KOPT-K1 (cell line): ENCODE measurements around the gene ARHGEF4.

ENCODE experiments used
- H3K27ac ChIP-seq: fragments of 200-600 bp; sonication (generic); 2 replicates; pipeline ENCODE4 v1.5.1; 2016; ENCODE audit warnings: antibody characterized with exemption, mild to moderate bottlenecking, low read depth, low read length; ENCODE audit not compliant: poor library complexity, severe bottlenecking
- H3K36me3 ChIP-seq: fragments of 200-600 bp; sonication (generic); 2 replicates; pipeline ENCODE4 v1.5.1; 2017; ENCODE audit warnings: antibody characterized with exemption, mild to moderate bottlenecking, low read length, moderate library complexity; ENCODE audit not compliant: insufficient read depth
- H3K9me3 ChIP-seq: fragments of 200-600 bp; sonication (generic); 2 replicates; pipeline ENCODE4 v1.5.1; 2017; ENCODE audit warnings: antibody characterized with exemption, low read length, mild to moderate bottlenecking; ENCODE audit not compliant: insufficient read depth, poor library complexity, severe bottlenecking

The ARHGEF4 gene

GRCh38 chr2:131044075-131044756 is 207.5 kb downstream of the ARHGEF4 start:
- Histone ChIP-seq H3K9me3 (no peaks in the 10 kb centered on the region), H3K36me3 (peaks cover 33% of the 10 kb centered on the region), H3K27ac (no peak overlapping the region)

DNA sequence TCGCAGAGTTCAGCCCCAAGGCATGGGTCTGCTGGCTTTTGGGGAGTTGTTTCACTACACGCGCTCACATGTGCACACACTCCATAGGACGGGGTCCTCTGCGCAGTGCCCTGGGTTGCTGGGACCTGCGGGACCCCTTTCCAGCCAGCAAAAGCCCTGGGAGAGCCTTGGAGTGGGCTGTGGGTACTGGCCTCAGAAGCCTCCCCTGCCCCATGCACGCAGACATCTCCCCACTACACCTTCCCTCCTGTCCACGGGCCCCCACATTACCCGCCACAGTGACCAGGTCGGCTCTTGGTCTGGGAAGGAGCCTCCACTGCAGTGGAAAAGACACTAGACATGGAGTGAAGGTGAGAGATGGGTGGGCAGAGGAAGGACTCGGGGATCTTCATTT is 208.0 kb downstream of the ARHGEF4 start:
- H3K9me3 ChIP-seq, result no peaks in the 10 kb centered on the region
- no peak overlapping the region for H3K27ac ChIP-seq
- H3K36me3 ChIP-seq, result peaks cover 39% of the 10 kb centered on the region

DNA sequence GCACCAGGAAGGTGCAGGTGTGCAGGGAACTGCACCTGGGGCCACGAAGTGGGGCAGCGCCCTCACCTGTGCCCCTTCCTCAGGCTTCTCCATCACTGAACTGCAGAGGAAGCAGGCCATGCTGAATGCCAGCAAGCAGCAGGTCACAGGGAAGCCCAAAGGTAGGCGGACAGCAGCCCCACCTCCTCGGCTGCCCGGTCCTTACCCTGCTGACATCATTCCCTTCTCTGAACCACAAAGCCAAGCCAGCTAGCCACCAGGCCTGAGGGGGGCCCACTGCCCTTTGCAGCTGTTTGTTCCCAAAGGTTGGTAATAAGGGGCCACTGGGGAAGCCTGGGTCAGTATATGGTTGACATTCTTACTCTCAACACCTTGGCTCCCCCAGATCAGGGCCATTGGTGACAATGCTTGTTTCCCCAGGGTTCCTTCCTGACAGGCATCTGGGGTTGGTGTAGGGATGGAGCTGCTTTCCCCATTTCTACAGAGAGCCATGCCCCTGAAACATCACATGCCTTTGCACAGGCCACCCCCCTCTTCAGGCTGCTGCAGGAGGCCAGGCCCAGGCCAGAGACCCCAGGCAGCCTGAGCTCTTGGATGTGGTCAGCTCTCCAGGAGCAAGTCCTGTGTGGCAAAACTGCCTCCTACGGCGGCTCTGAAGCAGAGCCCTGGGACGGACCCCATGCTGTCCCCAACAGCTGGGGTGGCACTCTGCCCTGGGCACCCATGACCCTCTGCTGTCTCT is 208.7 kb downstream of the ARHGEF4 start:
- H3K27ac ChIP-seq, result no peak overlapping the region
- no peaks in the 10 kb centered on the region for H3K9me3 ChIP-seq
- peaks cover 46% of the 10 kb centered on the region for H3K36me3 ChIP-seq

DNA sequence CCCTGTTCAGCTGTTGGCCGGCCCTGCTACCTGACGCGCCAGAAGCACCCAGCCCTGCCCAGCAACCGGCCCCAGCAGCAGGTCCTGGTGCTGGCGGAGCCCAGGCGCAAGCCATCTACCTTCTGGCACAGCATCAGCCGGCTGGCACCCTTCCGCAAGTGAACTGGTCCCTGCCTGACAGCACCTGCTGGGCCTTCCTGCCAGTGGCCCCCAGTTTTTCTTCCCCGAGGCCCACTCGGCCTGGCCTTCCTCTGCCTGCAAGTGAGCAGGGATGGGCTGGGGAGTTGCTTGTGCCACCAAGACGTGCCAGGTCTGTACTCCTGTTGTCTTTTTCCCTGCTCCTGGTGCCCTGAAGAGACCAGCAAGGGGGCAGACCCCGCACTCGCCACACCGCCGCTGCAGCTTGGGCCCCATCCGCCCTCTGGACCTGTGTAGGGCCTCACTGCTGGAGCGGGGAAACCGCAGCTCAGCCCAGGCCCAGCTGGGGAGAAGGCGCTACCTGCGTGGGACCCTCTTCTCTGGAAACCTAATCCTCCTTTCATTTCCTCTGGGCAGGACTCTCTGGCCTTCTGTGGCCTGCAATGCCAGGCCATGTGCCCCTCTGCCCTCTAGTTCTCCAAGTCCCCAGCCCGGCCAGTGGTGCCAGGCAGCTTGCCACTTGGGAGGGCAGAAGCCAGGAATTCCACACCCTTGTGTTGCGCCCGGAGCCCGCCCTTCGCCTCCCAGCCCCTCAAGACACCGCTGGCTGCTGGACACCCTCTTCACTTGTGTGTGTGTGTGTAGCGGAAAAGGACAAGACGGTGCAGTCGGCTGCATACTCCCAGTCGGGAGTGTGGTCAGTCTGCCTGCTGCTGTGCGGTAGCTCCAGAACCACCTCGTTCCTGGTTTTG is 209.6 kb downstream of the ARHGEF4 start:
- Histone ChIP-seq H3K27ac (no peak overlapping the region), H3K36me3 (peaks cover 54% of the 10 kb centered on the region)

DNA sequence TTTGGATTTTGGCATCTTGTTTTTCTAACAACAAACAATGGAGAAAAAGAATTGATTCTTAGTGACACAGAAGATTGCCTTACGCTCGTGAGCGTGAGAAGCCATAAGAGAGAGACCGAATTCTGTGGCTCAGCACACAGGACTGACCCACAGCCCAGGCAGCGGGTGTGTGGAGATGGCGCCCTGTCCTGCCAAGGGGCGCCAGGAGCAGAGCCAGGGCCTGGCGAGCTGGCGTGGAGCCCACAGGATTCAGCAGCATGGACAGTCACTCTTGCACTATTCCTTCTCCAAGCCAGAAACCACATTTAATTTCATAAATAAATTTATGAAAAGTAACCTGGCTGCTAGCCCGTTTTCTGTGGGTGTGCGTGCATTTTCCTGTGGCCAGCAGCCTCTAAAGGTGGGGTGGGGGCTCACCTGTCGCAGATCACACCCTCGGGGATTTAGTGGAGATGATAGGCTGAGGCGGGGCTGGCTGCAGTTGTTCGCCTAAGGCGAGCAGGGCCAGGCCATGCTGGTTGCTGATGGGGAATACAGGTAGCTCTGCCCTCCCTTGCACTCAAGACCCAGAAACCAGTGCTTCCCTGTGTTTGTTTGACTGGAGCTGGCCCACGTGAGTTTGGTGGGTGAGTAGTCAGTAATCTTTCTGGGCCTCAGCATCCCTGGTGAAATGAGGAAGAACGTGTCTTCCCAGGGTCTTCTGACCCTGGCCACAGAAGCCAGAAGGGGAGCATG is 210.4 kb downstream of the ARHGEF4 start:
- Histone ChIP-seq H3K36me3 (peaks cover 62% of the 10 kb centered on the region), H3K27ac (no peak overlapping the region), H3K9me3 (no peaks in the 10 kb centered on the region)

More for the DNA sequence above, 209.6 kb downstream of the ARHGEF4 start:
- H3K9me3 ChIP-seq, result no peaks in the 10 kb centered on the region

GRCh38 chr2:131047920-131048560 is 211.3 kb downstream of the ARHGEF4 start:
- Histone ChIP-seq H3K9me3 (no peaks in the 10 kb centered on the region), H3K27ac (no peak overlapping the region), H3K36me3 (peaks cover 71% of the 10 kb centered on the region)

DNA sequence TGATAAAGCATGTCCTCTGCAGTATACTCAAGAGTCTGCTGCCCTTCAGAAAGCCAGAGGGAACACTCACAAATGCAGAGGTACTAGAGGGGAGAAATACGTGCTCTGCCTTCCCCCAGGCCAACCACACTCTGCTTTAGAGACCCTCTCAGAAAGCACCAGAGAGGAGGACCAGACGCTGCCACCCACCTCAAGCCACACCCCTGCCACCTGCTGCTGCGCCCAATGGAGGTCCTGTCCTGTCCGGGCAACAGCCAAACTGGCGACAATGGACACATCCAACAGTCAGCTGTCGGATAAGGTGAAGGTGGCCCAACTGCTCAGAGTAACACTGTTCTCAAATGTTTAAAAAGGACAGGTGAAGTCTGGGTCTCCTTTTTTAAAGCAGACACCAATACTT is 211.9 kb downstream of the ARHGEF4 start:
- no peaks in the 10 kb centered on the region for H3K9me3 ChIP-seq
- H3K36me3 ChIP-seq, result peaks cover 77% of the 10 kb centered on the region

DNA sequence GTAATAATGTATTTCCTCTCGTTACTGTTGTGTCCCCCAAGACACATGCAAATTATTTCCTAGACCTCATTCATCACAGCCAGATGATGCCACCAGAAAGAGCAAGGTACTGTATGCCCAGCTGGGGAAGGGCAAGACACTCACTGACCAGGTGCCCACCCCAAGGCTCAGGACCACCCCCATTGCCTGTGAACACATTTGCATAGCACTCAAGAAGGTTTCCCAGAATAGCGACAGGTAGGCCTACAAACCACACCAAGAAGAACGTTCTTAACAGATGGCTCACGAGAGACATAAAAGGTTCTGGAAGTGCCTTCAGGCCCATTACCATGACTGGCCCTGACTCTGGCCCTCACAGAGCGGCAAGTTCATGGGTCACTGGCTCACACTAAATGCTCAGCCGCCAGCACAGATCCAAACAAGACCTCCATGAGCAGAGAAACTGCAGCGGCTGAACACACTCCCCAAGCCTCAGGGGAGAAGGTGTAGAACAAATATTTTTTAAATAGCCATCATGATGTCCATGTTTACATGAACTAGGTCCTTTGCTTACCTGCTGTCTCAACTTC is 212.5 kb downstream of the ARHGEF4 start:
- H3K27ac ChIP-seq, result no peak overlapping the region
- no peaks in the 10 kb centered on the region for H3K9me3 ChIP-seq
- H3K36me3 ChIP-seq, result peaks cover 82% of the 10 kb centered on the region

More for the DNA sequence above, 211.9 kb downstream of the ARHGEF4 start:
- H3K27ac ChIP-seq, result no peak overlapping the region

GRCh38 chr2:131050896-131051295 is 214.2 kb downstream of the ARHGEF4 start:
- peaks cover 99% of the 10 kb centered on the region for H3K36me3 ChIP-seq
- no peak overlapping the region for H3K27ac ChIP-seq
- H3K9me3 ChIP-seq, result no peaks in the 10 kb centered on the region

DNA sequence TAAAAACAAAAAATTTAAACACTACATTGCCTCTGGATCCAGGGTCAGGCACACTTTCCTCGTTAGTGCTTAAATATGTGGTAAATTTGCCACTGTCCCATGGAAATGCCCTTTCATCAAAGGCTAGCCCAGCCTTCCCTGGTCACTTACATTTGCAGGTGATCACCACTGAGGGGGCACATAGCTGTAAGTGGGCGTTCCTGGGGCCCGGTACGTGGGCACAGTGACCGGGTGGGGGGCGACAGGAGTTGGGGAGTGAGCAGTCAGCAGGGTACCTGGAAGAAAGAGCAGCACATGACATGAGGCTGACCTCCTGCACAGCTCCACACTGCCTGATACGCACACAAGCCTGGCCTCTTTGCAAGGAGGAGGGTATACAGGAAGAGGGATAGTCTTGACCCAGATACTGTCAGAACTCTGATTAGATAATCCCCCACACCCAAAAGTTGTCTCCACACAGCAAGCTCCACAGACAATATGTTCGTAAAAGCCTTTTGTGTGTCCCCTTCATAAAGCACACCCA is 216.1 kb downstream of the ARHGEF4 start:
- Histone ChIP-seq H3K36me3 (peaks cover 99% of the 10 kb centered on the region), H3K27ac (no peak overlapping the region), H3K9me3 (no peaks in the 10 kb centered on the region)

DNA sequence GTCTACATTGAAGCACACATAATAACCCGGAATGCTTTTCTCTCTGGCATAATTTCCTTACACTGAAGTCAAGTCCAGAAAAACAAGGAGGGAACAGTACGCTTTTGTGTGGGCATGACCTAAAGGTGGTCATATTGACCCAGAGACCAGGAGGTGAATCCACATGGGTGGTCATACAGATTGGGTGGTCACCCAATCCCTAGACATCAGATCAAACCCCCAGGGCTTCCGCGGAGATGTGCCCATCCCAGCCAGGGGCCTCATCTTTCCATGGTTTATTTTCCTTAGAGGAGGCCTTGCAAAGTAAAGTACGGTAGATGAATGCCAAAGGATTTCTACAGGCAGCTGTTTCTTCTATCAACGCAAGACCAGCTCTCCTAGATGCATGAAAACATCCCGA is 217.8 kb downstream of the ARHGEF4 start:
- Histone ChIP-seq H3K27ac (no peak overlapping the region), H3K9me3 (no peaks in the 10 kb centered on the region), H3K36me3 (peaks cover 99% of the 10 kb centered on the region)

- Histone ChIP-seq H3K9me3 (no peaks in the 10 kb centered on the region), H3K36me3 (peaks cover 99% of the 10 kb centered on the region), H3K27ac (no peak overlapping the region)
Observed at GRCh38 chr2:131055169-131056065, 218.7 kb downstream of the ARHGEF4 start.
